ENCODE results near the gene DDB1. TPM values are rescaled to one million over a fixed set of nuclear protein-coding genes. Genes with fewer than 3 reads are reported as not detected.
A peak's percentile ranks its signal among the peaks of the same experiment; 100 is the strongest.

Gene DDB1
- total RNA-seq, 1 experiment from 2014 or later = 141 TPM

GRCh38 chr11:61297341-61297740 lies 35.6 kb downstream of the DDB1 start:
- no peak for DNase-seq (ENCODE audit: low read depth)

- DNase-seq (ENCODE audit: low read depth) = no peak
Observed at GRCh38 chr11:61295596-61295926, 37.3 kb downstream of the DDB1 start.

- no peak for DNase-seq (ENCODE audit: low read depth)
Observed at GRCh38 chr11:61294717-61295595, 37.9 kb downstream of the DDB1 start, which contains the start of gene VWCE. Gene VWCE (minus strand): TSS chr11:61295316. CDS start chr11:61295037, 279 bp downstream.

GRCh38 chr11:61293867-61294716 lies 38.8 kb downstream of the DDB1 start:
- peak; percentile 50 for DNase-seq (ENCODE audit: low read depth)

GRCh38 chr11:61292356-61292755 lies 40.5 kb downstream of the DDB1 start:
- DNase-seq (ENCODE audit: low read depth) = no peak

GRCh38 chr11:61290905-61291690 lies 41.8 kb downstream of the DDB1 start:
- DNase-seq (ENCODE audit: low read depth) = no peak

GRCh38 chr11:61287338-61287977 lies 45.4 kb downstream of the DDB1 start:
- no peak for DNase-seq (ENCODE audit: low read depth)

- no peak for DNase-seq (ENCODE audit: low read depth)
Observed at GRCh38 chr11:61283613-61284012, 49.3 kb downstream of the DDB1 start.

- DNase-seq (ENCODE audit: low read depth) = no peak
Observed at GRCh38 chr11:61281581-61282250, 51.2 kb downstream of the DDB1 start.

GRCh38 chr11:61280883-61281580 lies 51.9 kb downstream of the DDB1 start:
- DNase-seq (ENCODE audit: low read depth) = no peak

- peak; percentile 9 for DNase-seq (ENCODE audit: low read depth)
Observed at GRCh38 chr11:61279934-61280659, 52.8 kb downstream of the DDB1 start.

- DNase-seq (ENCODE audit: low read depth) = no peak
Observed at GRCh38 chr11:61278001-61278470, 54.9 kb downstream of the DDB1 start.

- DNase-seq (ENCODE audit: low read depth) = no peak
Observed at GRCh38 chr11:61277186-61278000, 55.5 kb downstream of the DDB1 start.

GRCh38 chr11:61275191-61275590 lies 57.7 kb downstream of the DDB1 start:
- DNase-seq (ENCODE audit: low read depth) = no peak

- DNase-seq (ENCODE audit: low read depth) = no peak
Observed at GRCh38 chr11:61274084-61274483, 58.8 kb downstream of the DDB1 start.

- no peak for DNase-seq (ENCODE audit: low read depth)
Observed at GRCh38 chr11:61273178-61274078, 59.5 kb downstream of the DDB1 start.

- DNase-seq (ENCODE audit: low read depth) = no peak
Observed at GRCh38 chr11:61272731-61273130, 60.2 kb downstream of the DDB1 start.

All from RPMI7951 (cell line).